Activated T-cell treated with anti-CD3 and anti-CD28 coated beads for 48 hours (primary cell): ENCODE measurements around the gene GUCA2B.

Experiments
- DNase-seq: peaks from one replicate; pipeline ENCODE4 v3.0.0-alpha.2; 2020; ENCODE audit warnings: low read depth

GUCA2B gene

GRCh38 chr1:42189931-42190853, 37.0 kb downstream of the GUCA2B start:
- no peak for DNase-seq

- no peak for DNase-seq
Measured at GRCh38 chr1:42191319-42191718, 38.1 kb downstream of the GUCA2B start.

DNA sequence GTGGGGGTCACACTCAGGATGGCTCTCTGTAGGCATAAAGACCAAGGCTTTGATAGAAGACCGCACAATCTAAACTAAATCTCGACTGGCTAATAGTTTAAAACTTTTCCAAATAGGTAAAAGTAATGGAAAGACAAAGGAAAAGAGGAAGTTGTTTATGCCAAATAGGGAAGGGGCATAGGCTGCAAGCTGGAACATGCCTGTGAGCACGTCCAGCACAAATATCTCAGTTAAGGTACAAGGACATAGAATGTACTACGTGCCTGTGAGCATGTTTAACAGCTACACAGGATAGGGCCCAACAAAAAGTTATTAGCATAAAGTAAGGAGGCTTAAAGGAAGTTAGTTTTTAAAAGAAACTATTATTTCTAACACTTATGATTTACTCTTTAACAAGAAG, 38.9 kb downstream of the GUCA2B start:
- no peak for DNase-seq

DNA sequence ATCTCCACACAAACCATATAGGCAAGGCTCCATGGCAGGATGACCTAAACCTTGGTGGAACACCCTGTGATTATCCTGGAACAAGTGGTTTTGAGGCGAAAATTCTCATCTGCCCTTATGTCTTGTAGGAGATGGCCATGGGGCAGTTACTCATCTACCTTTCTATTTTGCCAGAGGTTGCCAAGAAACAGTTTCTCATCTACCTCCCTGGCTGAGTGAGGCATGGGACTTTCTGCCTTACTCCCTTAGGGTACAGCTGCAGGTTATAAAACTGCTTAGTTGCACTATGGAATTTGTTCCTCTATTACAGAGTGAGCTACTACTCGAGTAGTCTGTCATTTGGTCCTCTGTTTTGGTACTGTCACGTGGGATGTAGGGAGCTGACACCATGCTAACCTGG, 42.6 kb downstream of the GUCA2B start:
- DNase-seq = no peak

DNA sequence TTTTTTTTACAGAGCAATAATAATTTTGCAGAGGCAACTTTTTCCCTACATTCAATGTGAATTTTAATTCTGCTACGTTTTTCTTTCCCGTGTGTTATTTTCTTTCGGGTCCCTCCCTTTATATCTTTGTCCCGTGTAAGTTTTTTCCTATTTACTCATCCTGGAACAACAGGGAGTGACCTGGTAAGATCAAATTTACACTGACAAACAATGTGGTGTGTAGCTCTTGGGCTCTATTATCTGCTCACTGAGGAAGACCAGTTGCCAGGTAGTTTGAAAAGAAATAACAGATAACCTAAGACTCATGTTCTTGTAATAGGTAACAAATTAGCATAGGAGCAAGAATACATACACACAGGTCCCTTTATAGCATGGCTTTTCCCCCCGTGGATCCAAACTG, 45.0 kb downstream of the GUCA2B start:
- DNase-seq = no peak

- no peak for DNase-seq
Measured at GRCh38 chr1:42201986-42202385, 48.8 kb downstream of the GUCA2B start.
